HG03521 (cell line): ENCODE results near the gene DUSP16.
"Not testable (repeated sequence)": the region's sequence is repeated elsewhere in the genome, so short reads cannot be mapped to it uniquely, and the experiment has no call there.

ENCODE experiments used
- ATAC-seq: cut with Tn5 transposase; IDR thresholded peaks from one replicate; pipeline ENCODE4 v1.9.1; 2021; ENCODE audit warnings: mild to moderate bottlenecking, moderate library complexity; ENCODE audit not compliant: unreplicated experiment

DUSP16 gene

GRCh38 chr12:12502130-12502814, 60.4 kb downstream of the DUSP16 start:
- not testable (repeated sequence) for ATAC-seq

DNA sequence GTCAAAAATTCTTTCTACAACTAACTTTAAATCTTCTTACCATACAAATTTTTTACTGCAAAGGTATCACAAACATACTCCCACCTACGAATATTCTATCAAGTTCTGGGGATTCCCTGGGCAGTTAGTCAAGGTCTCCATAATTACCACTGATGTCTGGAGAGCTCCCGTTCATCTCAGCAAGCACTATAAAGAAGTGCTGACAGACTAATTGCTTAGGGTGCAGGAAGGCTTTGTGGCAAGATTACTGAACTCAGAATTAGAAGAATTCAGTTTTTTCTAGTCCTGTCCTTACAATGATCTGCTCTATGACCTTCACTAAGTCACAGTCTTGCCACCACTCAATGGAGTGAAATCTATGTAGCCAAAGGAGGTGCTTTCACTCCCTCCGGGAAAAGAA, 61.5 kb downstream of the DUSP16 start:
- ATAC-seq, result no peak

GRCh38 chr12:12499909-12500604, 62.6 kb downstream of the DUSP16 start:
- ATAC-seq, result no peak

DNA sequence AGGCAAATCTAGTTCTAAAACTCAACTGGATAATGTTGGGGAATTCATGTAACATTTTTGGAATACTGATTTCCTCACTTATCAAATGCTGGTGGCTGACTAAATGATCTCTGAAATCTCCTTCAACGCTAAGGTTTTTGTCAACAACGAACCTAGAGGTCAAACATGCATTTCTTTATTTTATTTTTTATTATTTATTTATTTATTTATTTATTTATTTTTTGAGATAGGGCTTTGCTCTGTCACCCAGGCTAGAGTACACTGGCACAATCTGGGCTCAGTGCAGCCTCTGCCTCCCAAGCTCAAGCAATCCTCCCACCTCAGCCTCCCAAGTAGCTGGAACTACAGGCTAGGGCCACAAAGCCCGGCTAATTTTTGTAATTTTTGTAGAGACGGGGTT, 64.5 kb downstream of the DUSP16 start:
- ATAC-seq, result no peak

DNA sequence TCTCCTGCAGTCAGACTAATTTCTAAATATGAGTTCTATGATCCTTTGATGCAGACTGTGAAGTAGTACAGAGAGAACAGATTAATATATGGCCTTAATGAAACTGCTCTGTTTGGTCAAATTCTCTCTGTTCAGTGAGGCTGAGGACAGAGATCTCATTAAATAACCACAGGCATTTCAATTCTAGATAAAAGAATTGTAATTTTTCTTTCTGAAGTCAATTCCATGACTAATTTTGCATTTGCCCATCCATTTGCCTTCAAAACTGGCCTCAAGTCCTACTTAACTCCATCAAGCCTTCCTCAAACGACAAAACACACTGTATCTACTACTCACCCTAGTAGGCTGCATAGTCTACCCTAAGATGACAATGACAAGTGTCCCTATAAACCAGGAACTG, 67.1 kb downstream of the DUSP16 start:
- no peak for ATAC-seq

DNA sequence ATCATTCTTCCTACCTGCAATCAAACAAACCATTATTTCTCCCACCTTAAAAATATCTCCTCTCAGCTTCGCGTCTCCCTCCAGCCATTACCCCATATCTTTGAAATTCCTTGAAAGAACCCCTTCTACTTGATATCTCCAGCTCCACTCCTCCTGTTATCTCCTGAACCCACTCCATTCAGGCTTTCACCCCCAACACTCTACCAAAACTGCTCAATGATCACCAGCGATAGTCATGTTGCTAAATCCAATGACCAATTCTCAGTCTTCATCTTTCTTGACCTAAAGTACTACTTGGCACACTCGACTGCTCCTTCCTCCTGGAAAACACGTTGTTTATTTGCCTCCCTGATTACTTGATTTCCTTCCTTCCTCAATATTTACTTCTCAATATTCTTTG, 70.1 kb downstream of the DUSP16 start:
- no peak for ATAC-seq

DNA sequence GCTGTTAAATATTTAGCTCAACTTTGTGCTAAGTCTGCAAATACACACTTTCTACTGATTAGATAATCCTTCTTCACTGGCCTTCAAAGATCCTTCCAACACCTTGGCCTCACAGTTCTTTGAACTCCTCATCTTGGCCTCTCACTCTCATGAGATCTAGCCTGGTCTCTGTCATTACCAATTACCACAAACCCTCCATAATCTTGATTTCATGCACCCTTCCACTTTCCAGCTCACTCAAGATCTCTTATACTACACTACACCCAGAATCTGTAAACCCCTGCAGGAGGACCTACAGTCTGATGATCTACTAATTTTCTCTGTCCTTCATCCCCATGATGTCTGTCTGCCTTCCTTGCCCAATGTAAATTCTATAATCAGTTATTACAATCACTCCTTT, 71.1 kb downstream of the DUSP16 start:
- no peak for ATAC-seq

DNA sequence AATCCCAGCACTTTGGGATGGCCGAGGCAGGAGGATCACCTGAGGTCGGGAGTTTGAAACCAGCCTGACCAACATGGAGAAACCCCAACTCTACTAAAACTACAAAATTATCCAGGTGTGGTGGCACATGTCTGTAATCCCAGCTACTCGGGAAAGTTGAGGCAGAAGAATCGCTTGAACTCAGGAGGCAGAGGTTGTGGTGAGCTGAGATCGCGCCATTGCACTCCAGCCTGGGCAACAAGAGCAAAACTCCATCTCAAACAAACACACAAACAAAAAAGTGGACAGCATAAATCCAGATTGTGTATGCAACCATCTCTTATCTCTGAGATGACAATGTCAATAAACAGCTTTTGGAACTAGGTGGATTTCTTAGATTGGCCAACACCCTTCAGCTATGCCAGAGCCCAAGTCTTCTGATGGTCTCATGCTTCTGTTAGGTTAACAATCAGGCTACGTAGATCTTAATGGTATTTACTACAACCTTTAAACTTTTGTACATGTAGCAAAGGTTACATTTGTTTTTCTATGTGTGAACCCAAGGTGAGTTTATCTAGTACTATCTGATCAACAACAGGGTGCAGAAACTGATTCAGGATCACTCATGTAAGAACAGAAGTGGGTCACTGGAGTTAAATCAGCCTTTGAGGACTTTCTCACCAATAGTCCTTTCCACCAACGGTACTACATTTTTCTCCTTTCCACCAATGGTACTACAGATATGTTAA, 73.7 kb downstream of the DUSP16 start:
- no peak for ATAC-seq

DNA sequence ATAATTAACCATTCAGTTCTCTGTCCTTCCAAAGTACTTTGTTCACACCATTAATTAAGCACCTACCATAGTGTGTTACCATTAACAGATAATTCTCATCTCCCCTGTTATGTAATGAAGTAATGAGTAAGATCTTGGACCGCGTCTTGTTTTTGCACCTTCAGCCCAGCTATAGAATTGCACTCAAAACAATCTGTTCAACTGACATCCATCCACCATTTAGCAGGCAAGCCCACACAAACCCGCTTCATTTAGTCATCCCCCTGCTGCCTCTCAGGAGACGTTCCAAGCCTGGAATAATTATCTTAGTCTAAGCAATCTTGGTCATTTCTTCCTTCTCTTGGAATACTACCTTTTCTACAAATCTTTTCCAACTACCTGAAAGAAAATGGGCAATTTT, 74.4 kb downstream of the DUSP16 start:
- ATAC-seq, result no peak

GRCh38 chr12:12487490-12487889, 75.2 kb downstream of the DUSP16 start:
- ATAC-seq, result no peak

DNA sequence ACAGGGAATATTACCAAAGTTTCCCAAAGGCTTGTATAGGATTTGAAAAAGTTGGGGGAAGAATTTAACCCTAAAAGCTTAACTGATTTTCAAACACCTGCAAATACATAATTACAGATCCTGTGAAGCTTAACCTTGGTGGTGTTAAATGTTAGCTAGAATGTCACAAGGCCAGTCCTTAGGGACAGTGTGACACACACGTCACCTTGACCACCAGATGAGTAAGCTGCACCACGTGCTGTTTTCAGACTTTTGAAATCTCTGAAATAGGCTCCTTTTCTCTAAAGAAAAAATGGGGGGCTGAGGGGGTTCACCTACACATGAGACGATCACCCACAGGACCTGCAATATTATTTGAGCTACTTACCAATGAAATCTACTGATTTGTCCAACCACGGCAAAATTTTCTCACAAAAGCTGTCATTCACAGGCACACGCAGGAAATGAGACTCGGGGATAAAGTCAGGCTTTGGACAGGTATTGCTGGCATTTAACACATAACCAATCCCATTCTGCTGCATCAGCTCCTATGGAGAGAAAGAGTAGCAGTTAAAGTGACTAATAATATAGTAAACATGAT, 75.9 kb downstream of the DUSP16 start:
- ATAC-seq, result peak; percentile 77

- ATAC-seq, result no peak
These were observed 79.2 kb downstream of the DUSP16 start for GRCh38 chr12:12483438-12483837.

DNA sequence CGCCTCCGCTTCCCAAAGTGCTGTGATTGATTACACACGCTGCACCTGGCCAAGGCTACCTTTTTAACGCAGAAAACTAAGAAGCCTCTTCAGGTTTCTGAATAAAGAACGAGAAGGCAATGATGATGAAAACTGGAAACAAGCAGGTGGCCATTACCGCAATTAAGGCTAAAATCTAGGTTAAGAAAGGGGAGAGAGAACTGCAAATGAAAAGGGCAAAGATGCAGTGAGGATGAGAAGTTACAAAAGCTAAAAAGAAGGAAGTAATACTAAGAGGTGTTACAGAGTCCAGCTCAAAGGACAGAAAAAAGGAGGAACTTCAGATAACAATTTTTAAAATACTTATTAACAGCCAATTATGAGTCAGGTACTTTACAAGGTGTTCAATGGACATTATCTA, 79.7 kb downstream of the DUSP16 start:
- no peak for ATAC-seq

GRCh38 chr12:12482150-12482761, 80.4 kb downstream of the DUSP16 start:
- ATAC-seq, result no peak

- ATAC-seq, result no peak
These were observed 81.0 kb downstream of the DUSP16 start for GRCh38 chr12:12481631-12482030.

GRCh38 chr12:12480074-12480473, 82.6 kb downstream of the DUSP16 start:
- ATAC-seq, result no peak

GRCh38 chr12:12477532-12477890, 85.2 kb downstream of the DUSP16 start:
- no peak for ATAC-seq

DNA sequence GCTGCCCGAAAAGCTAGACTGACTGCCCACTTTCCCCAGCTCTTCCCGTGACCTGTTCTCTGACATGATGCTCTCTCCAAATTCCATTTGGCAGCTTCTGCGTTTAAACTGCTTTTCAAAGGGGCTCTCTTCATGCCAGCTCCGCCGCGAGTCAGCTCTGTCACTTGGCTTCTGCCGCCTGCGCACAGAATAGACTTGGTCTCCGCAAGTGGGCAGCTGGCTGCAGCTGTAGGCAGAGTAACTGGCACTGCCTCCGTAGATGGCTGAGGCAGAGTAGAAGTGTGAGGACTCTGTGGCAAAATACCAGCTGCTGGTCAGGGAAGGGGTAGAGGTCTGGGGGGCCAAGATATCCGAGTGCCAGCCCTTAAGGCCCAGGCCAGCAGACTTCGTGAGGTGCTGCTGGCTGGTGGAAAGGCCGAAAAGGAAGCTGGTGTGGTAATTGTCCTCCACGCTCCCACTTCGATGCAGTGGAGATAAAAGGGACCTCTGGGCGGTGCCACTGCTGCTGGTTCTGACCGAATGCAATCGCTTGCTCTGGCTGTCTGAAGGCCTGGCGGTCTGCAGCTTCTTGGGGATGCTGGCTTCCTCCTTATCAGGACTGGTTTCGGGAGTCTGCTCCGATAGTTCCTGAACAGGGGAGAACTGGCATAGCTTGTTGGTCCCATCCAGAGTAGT, 85.7 kb downstream of the DUSP16 start:
- no peak for ATAC-seq

- peak; percentile 90 for ATAC-seq
These were observed 87.5 kb downstream of the DUSP16 start for GRCh38 chr12:12474931-12475795.

GRCh38 chr12:12474471-12474928, 88.2 kb downstream of the DUSP16 start:
- peak; percentile 10 for ATAC-seq
